Measurements from ENCODE around the gene NIF3L1. TPM values are rescaled to one million over a fixed set of nuclear protein-coding genes. Genes with fewer than 3 reads are reported as not detected.

Gene NIF3L1
- total and polyA plus RNA-seq, 9 of the 15 experiments (the other 6 are each of a cell fraction or from before 2014, with no cell fraction given), result 26.7 to 89.5 (median 45.6) TPM

DNA sequence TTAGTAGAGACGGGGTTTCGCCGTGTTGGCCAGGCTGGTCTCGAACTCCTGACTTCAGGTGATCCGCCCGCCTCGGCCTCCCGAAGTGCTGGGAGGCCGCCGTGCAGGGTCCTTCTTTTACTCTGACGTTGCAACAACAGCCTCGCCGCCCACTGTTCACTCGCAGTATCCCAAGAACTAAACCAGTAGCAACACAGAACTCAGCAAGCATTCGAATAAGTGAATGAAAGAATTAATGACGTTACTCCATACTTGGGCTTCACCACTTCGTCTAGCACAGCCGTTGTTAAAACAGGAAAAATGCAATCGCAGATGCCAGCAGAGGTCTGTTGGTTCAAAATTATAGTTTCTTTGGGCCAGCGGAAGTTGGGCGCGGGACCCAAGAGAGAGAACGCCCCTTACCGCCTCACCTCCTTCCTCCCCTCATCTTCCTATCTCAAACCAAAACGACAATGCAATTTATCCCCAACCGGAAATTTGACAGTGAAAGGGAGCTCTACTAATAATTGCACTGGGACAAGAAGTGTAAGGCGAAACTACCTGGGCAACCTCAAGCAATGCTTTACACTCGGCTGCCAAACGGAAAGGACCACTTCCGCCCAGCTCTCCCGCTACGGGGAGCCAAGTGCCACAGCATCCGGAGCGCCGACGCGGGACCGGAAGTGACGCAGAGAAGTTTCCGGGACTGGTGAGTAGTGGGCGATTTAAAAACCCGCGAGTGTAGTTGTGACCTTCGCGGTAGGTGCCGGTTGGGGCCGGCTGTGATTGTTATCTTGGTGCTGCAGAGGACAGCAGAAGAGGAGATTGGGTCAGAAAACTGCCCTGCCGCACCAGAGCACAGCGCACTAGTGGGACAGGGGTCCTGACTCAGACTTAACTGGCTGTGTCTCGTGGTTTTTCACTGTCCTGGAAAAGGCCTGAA, at the start of gene NIF3L1, which contains the start of gene PPIL3 (continued):
- TF ChIP-seq EWSR1 (IDR thresholded peaks at IDR 0.05; ENCODE audit: borderline replicate concordance, low read depth, partially characterized antibody) (no peak), ZNF311 (CRISPR knock-in tag; IDR thresholded peaks at IDR 0.05) (no peak), RB1 (IDR thresholded peaks at IDR 0.05; ENCODE audit: low read depth) (peak; percentile 62; the same call in 1 of the 2 replicates), EGR1 (conservative IDR thresholded peaks at IDR 0.05) (peak; percentile 49), NONO (IDR thresholded peaks at IDR 0.05; ENCODE audit: low read depth in 2 of 2, low read length in 1 of 2) (0 out of 4 replicates have a peak, but pooled peaks of 1 of the 2 experiments have one; percentile 20), SMARCE1 (IDR thresholded peaks at IDR 0.05) (0 out of 2 replicates have a peak, but pooled peaks have one; percentile 11), CBX5 (IDR thresholded peaks at IDR 0.05; ENCODE audit: borderline replicate concordance, low read depth) (no peak), BCOR (IDR thresholded peaks at IDR 0.05) (0 out of 2 replicates have a peak, but pooled peaks have one; percentile 6), ZNF589 (CRISPR knock-in tag; IDR thresholded peaks at IDR 0.05; ENCODE audit: low read depth) (peak; percentile 53; the same call in 1 of the 2 replicates), NR2C1 (IDR thresholded peaks at IDR 0.05) (peak; percentile 77), NR2C1 (tag; IDR thresholded peaks at IDR 0.05) (peak; percentile 78), RHOXF2B (CRISPR knock-in tag; conservative IDR thresholded peaks at IDR 0.05) (no peak), RBBP5 (IDR thresholded peaks at IDR 0.05; ENCODE audit: borderline replicate concordance, insufficient read depth, low read length, poor library complexity, severe bottlenecking) (peak; percentile 54), KAT8 (IDR thresholded peaks at IDR 0.05; ENCODE audit: low read depth) (no peak), MAZ (CRISPR knock-in tag; conservative IDR thresholded peaks at IDR 0.05 in 1 of 2, IDR thresholded peaks at IDR 0.05 in 1 of 2) (peak in 1 of 2 experiments; percentile 55; a peak in 2 of 4 replicates), TOE1 (IDR thresholded peaks at IDR 0.05; ENCODE audit: borderline replicate concordance) (peak; percentile 77; the same call in 1 of the 2 replicates), TOE1 (CRISPR knock-in tag; IDR thresholded peaks at IDR 0.05; ENCODE audit: borderline replicate concordance, low read depth) (no peak), JUN (IDR thresholded peaks at IDR 0.05; ENCODE audit: borderline replicate concordance, low read depth, low read length) (peak; percentile 22; the same call in 1 of the 2 replicates), JUN (CRISPR knock-in tag; IDR thresholded peaks at IDR 0.05; ENCODE audit: borderline replicate concordance) (no peak; the same call in 1 of the 2 replicates)
- TF ChIP-seq, protein P1, sequence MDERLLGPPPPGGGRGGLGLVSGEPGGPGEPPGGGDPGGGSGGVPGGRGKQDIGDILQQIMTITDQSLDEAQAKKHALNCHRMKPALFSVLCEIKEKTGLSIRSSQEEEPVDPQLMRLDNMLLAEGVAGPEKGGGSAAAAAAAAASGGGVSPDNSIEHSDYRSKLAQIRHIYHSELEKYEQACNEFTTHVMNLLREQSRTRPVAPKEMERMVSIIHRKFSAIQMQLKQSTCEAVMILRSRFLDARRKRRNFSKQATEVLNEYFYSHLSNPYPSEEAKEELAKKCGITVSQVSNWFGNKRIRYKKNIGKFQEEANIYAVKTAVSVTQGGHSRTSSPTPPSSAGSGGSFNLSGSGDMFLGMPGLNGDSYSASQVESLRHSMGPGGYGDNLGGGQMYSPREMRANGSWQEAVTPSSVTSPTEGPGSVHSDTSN (CRISPR knock-in tag; IDR thresholded peaks at IDR 0.05; ENCODE audit: low read depth), result no peak
- TF ChIP-seq, protein P1 (tag; conservative IDR thresholded peaks at IDR 0.05; ENCODE audit: low read depth), result 0 out of 2 replicates have a peak, but pooled peaks have one; percentile 38
- TF ChIP-seq, protein P2, sequence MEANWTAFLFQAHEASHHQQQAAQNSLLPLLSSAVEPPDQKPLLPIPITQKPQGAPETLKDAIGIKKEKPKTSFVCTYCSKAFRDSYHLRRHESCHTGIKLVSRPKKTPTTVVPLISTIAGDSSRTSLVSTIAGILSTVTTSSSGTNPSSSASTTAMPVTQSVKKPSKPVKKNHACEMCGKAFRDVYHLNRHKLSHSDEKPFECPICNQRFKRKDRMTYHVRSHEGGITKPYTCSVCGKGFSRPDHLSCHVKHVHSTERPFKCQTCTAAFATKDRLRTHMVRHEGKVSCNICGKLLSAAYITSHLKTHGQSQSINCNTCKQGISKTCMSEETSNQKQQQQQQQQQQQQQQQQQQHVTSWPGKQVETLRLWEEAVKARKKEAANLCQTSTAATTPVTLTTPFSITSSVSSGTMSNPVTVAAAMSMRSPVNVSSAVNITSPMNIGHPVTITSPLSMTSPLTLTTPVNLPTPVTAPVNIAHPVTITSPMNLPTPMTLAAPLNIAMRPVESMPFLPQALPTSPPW (CRISPR knock-in tag; IDR thresholded peaks at IDR 0.05), result peak; percentile 43
- TF ChIP-seq, protein P3, sequence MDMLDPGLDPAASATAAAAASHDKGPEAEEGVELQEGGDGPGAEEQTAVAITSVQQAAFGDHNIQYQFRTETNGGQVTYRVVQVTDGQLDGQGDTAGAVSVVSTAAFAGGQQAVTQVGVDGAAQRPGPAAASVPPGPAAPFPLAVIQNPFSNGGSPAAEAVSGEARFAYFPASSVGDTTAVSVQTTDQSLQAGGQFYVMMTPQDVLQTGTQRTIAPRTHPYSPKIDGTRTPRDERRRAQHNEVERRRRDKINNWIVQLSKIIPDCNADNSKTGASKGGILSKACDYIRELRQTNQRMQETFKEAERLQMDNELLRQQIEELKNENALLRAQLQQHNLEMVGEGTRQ (CRISPR knock-in tag; IDR thresholded peaks at IDR 0.05), result no peak

Data from K562 (cell line).